ENCODE results near the gene ABHD6.

GRCh38 chr3:58329150-58329921, 91.7 kb downstream of the ABHD6 start:
- no peak for TF ChIP-seq CTCF (conservative IDR thresholded peaks at IDR 0.05)
- no peak for TF ChIP-seq EZH2 (IDR thresholded peaks at IDR 0.05; ENCODE audit: low read depth)
